GM12878 (cell line): ENCODE measurements around the gene PRKAB2. TPM values are rescaled to one million over a fixed set of nuclear protein-coding genes. Genes with fewer than 3 reads are reported as not detected.
A peak's percentile ranks its signal among the peaks of the same experiment; 100 is the strongest.

Experiments used
- ASH2L ChIP-seq: fragments of 300-600, 200-600 bp; sonication (generic); IDR thresholded peaks from 2 replicates; pipeline ENCODE4 v1.6.1; 2017; ENCODE audit warnings: low read depth, mild to moderate bottlenecking, borderline replicate concordance
- BCL11A ChIP-seq: IDR thresholded peaks from 2 replicates; pipeline ENCODE4 v1.6.1; 2011; ENCODE audit warnings: low read depth, low read length
- BRCA1 ChIP-seq: IDR thresholded peaks from 2 replicates; pipeline ENCODE4 v1.6.1; 2011; ENCODE audit warnings: low read depth, low read length, improper control_type of control experiment
- CREM ChIP-seq: IDR thresholded peaks from 2 replicates; pipeline ENCODE4 v1.6.1; 2014; ENCODE audit warnings: antibody characterized with exemption, low read depth
- CUX1 ChIP-seq: IDR thresholded peaks from 2 replicates; pipeline ENCODE4 v1.6.1; 2012; ENCODE audit warnings: improper control_type of control experiment, low read depth, low read length; ENCODE audit not compliant: insufficient replicate concordance
- EGR1 ChIP-seq, 2 experiments: IDR thresholded peaks; 1 replicate in 1 of 2; 2 replicates in 1 of 2; pipeline ENCODE4 v1.6.1; 2011 to 2012; ENCODE audit warnings: low read depth in 2 of 2, low read length in 2 of 2, borderline replicate concordance in 1 of 2, mild to moderate bottlenecking in 1 of 2, moderate library complexity in 1 of 2
- ELK1 ChIP-seq: IDR thresholded peaks from 2 replicates; pipeline ENCODE4 v1.6.1; 2012; ENCODE audit warnings: low read depth, low read length, improper control_type of control experiment
- EP300 ChIP-seq, 2 experiments: fragments of 150-350 bp in 1 of 2; IDR thresholded peaks; 2 replicates each; pipeline ENCODE4 v1.6.1; 2011 to 2012; ENCODE audit warnings: low read depth in 2 of 2, low read length in 2 of 2, borderline replicate concordance in 1 of 2, improper control_type of control experiment in 1 of 2, inconsistent platforms in 1 of 2; ENCODE audit not compliant: control insufficient read depth in 1 of 2
- GATAD2B ChIP-seq: fragments of 450-650 bp; conservative IDR thresholded peaks from 2 replicates; pipeline ENCODE4 v1.6.1; 2017; ENCODE audit warnings: low read depth, mild to moderate bottlenecking, moderate library complexity
- IRF3 ChIP-seq: fragments of 450-650 bp; IDR thresholded peaks from 2 replicates; pipeline ENCODE4 v1.6.1; 2014; ENCODE audit warnings: mild to moderate bottlenecking
- JUNB ChIP-seq: IDR thresholded peaks from 2 replicates; pipeline ENCODE4 v1.6.1; 2016; ENCODE audit warnings: antibody characterized with exemption, mild to moderate bottlenecking
- KDM1A ChIP-seq: fragments of 200-600 bp; sonication (generic); IDR thresholded peaks from 2 replicates; pipeline ENCODE4 v1.6.1; 2016; ENCODE audit warnings: borderline replicate concordance
- MYB ChIP-seq: fragments of 150-350 bp; IDR thresholded peaks from 2 replicates; pipeline ENCODE4 v1.6.1; 2014; ENCODE audit warnings: mild to moderate bottlenecking, low read depth, low read length, borderline replicate concordance
- MYC ChIP-seq: IDR thresholded peaks from 2 replicates; pipeline ENCODE4 v1.6.1; 2011; ENCODE audit warnings: mild to moderate bottlenecking, low read length, moderate library complexity, inconsistent platforms; ENCODE audit not compliant: insufficient read depth, insufficient replicate concordance, insufficient read length, severe bottlenecking
- PAX5 ChIP-seq: IDR thresholded peaks from 2 replicates; pipeline ENCODE4 v1.6.1; 2011; ENCODE audit warnings: low read depth, low read length, borderline replicate concordance
- RCOR1 ChIP-seq: conservative IDR thresholded peaks from 2 replicates; pipeline ENCODE4 v1.6.1; 2012; ENCODE audit warnings: low read depth, low read length, improper control_type of control experiment
- SIN3A ChIP-seq: IDR thresholded peaks from 2 replicates; pipeline ENCODE4 v1.6.1; 2012; ENCODE audit warnings: low read depth, low read length, improper control_type of control experiment
- SIX5 ChIP-seq: IDR thresholded peaks from 2 replicates; pipeline ENCODE4 v1.6.1; 2011; ENCODE audit warnings: mild to moderate bottlenecking, low read depth, low read length, moderate library complexity; ENCODE audit not compliant: severe bottlenecking
- SP1 ChIP-seq: IDR thresholded peaks from one replicate; pipeline ENCODE4 v1.6.1; 2011; ENCODE audit warnings: low read depth, low read length
- STAT1 ChIP-seq: fragments of 450-650 bp; conservative IDR thresholded peaks from 2 replicates; pipeline ENCODE4 v1.6.1; 2014; ENCODE audit warnings: antibody characterized with exemption, mild to moderate bottlenecking
- TAF1 ChIP-seq: IDR thresholded peaks from 2 replicates; pipeline ENCODE4 v1.6.1; 2011; ENCODE audit warnings: mild to moderate bottlenecking, low read depth, low read length, borderline replicate concordance
- TBL1XR1 ChIP-seq: IDR thresholded peaks from 2 replicates; pipeline ENCODE4 v1.6.1; 2012; ENCODE audit warnings: low read depth, low read length, improper control_type of control experiment
- ZSCAN29 ChIP-seq: fragments of 450-650 bp; IDR thresholded peaks from 2 replicates; pipeline ENCODE4 v1.6.1; 2017; ENCODE audit warnings: mild to moderate bottlenecking, moderate library complexity
- polyA plus RNA-seq, 11 experiments: library from polyadenylated mRNA; depleted of rRNA in 4 of 11; unstranded in 6 of 11; stranded (reverse) in 5 of 11; fragments of >200 nt; fragmentation: Nextera tagmentation in 4 of 11; fragmentation: Illumina TruSeq in 1 of 11; extraction: Ambion mirVana in 4 of 11; extraction: Trizol in 1 of 11; gene quantifications; 1 replicate in 1 of 11; 2 replicates in 10 of 11; pipeline versions ENCODE4 v1.2.1 to v1.2.3, GENCODE V29; 2011 to 2016; ENCODE audit warnings: inconsistent platforms in 2 of 11, missing spikeins in 2 of 11, low read depth in 1 of 11
- total RNA-seq, 4 experiments: library from RNA; depleted of rRNA in 3 of 4; stranded (reverse); fragments of >200 nt in 3 of 4; fragmentation: Illumina TruSeq in 1 of 4; extraction: Trizol in 1 of 4; gene quantifications; 2 replicates each; pipeline versions ENCODE4 v1.2.1 to v1.2.3, GENCODE V29; 2013 to 2021

The PRKAB2 gene
- total and polyA plus RNA-seq, 10 of the 15 experiments (the other 5 are each of a cell fraction or from before 2014, with no cell fraction given) = 2.2 to 26.4 (median 6.7) TPM

- TF ChIP-seq MYC (no peak), EP300 (IDR thresholded peaks at IDR 0.05; ENCODE audit: borderline replicate concordance in 1 of 2, control insufficient read depth in 1 of 2, low read depth in 2 of 2, low read length in 2 of 2) (peak in 1 of 2 experiments; percentile 11; a peak in 1 of 4 replicates), ZSCAN29 (0 out of 2 replicates have a peak, but pooled peaks have one; percentile 67), BCL11A (no peak), RCOR1 (peak; percentile 92), BRCA1 (no peak), IRF3 (no peak), MYB (no peak; the same call in 1 of the 2 replicates), KDM1A (no peak), GATAD2B (peak; percentile 82), ASH2L (0 out of 2 replicates have a peak, but pooled peaks have one; percentile 43), STAT1 (peak; percentile 89; the same call in 1 of the 2 replicates), TBL1XR1 (peak; percentile 51; the same call in 1 of the 2 replicates), SIN3A (peak; percentile 33; the same call in 1 of the 2 replicates), EGR1 (IDR thresholded peaks at IDR 0.05; ENCODE audit: borderline replicate concordance in 1 of 2, low read depth in 2 of 2, low read length in 2 of 2) (peak in 1 of 2 experiments; percentile 51; a peak in 1 of 3 replicates), JUNB (no peak), SIX5 (peak; percentile 20), CUX1 (no peak), CREM (peak; percentile 15; the same call in 1 of the 2 replicates), PAX5 (no peak; the same call in 1 of the 2 replicates), TAF1 (peak; percentile 23; the same call in 1 of the 2 replicates), ELK1 (peak; percentile 50), SP1 (peak; percentile 20)
Measured at GRCh38 chr1:147172168-147173016, at the start of gene PRKAB2 (continued).
